ENCODE data around the gene CHRNA1. TPM values are rescaled to one million over a fixed set of nuclear protein-coding genes. Genes with fewer than 3 reads are reported as not detected.

The CHRNA1 gene
- total and polyA plus RNA-seq, 10 of the 15 experiments (the other 5 are each of a cell fraction or from before 2014, with no cell fraction given), result 0.05 to 0.14 TPM; not detected in 8

DNA sequence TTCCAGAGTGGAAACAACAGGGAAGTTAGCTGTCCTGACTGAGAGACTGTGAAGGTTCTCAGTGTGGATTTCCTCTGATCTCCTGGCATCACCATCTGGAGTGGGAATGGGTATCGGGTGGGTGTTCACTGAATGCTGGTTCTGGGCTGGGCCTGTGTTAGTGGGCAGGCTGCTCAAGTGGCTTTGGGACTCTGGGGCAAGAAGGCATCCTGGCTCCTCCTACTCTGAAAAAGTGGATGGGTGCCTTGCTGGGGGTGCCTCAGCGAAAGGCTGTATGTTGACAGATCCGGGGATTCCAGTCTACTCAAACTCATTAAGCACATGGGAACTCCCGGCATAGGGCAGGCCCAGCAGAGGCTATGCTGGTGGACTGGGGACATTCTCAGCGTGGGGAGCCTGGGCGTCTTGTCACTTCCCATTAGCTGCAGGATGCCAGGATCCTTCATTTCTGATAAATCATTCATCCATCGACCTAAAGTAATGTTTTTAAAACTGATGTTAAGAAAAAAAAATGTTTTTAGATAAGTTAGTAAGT lies 27.5 kb upstream of the CHRNA1 start:
- no TSS peak for BruUV-seq (replicated peaks)
- no peaks in the 10 kb centered on the region for H3K36me3 ChIP-seq (ENCODE audit: control insufficient read depth in 2 of 2, insufficient read depth in 2 of 2, low read length in 1 of 2)
- no peak for DNase-seq (ENCODE audit: low read depth, low spot score)
- H3K27me3 ChIP-seq (replicated peaks in 1 of 2; ENCODE audit: control insufficient read depth in 2 of 2, insufficient read depth in 2 of 2, low read length in 1 of 2), result no peaks in the 10 kb centered on the region
- H3K4me3 ChIP-seq, result no peak overlapping the region
- H3K79me2 ChIP-seq (ENCODE audit: control insufficient read depth, insufficient read depth, low read length), result no peaks in the 10 kb centered on the region
- ChIA-PET SMC1A (ENCODE audit: uncharacterized antibody, unreplicated experiment) (interaction anchor here (0.7 kb wide), 1 partner anchor 9 kb away, joined by 3 read pairs; no protein-coding TSS in a partner anchor), CTCF (interaction anchor here (1.4 kb wide), 1 partner anchor 21 kb away, joined by 3 read pairs; no protein-coding TSS in a partner anchor), POLR2A (no interaction called here), RAD21 (ENCODE audit: unreplicated experiment) (no interaction called here)
- H3K27ac ChIP-seq (ENCODE audit: control insufficient read depth, insufficient read depth), result no peak overlapping the region
- no peak for ATAC-seq
- no peaks in the 10 kb centered on the region for H3K9me3 ChIP-seq (replicated peaks; ENCODE audit: control insufficient read depth, insufficient read depth, low read length)
- TF ChIP-seq MXI1 (IDR thresholded peaks at IDR 0.05; ENCODE audit: low read depth, low read length) (no peak), LARP7 (IDR thresholded peaks at IDR 0.05) (no peak), MTA3 (IDR thresholded peaks at IDR 0.05; ENCODE audit: borderline replicate concordance, low read length) (no peak), HCFC1 (IDR thresholded peaks at IDR 0.05; ENCODE audit: low read length) (no peak), MYB (IDR thresholded peaks at IDR 0.05; ENCODE audit: borderline replicate concordance, low read depth, low read length) (no peak), MTA2 (IDR thresholded peaks at IDR 0.05; ENCODE audit: low read depth) (no peak), ZZZ3 (IDR thresholded peaks at IDR 0.05; ENCODE audit: control insufficient read depth, insufficient read length, low read depth) (no peak), IRF4 (IDR thresholded peaks at IDR 0.05; ENCODE audit: low read depth, low read length) (no peak), ASH2L (IDR thresholded peaks at IDR 0.05; ENCODE audit: borderline replicate concordance, low read depth) (no peak), ZNF384 (IDR thresholded peaks at IDR 0.05; ENCODE audit: borderline replicate concordance, low read depth, low read length) (no peak), KDM1A (IDR thresholded peaks at IDR 0.05; ENCODE audit: borderline replicate concordance) (no peak), ZSCAN29 (IDR thresholded peaks at IDR 0.05) (no peak), ZNF217 (IDR thresholded peaks at IDR 0.05) (no peak), EZH2 (IDR thresholded peaks at IDR 0.05; ENCODE audit: borderline replicate concordance, control insufficient read depth, low read depth, low read length) (no peak), NFXL1 (IDR thresholded peaks at IDR 0.05; ENCODE audit: borderline replicate concordance) (no peak), JUNB (IDR thresholded peaks at IDR 0.05) (no peak), SP1 (IDR thresholded peaks at IDR 0.05; ENCODE audit: low read depth, low read length) (no peak), TARDBP (IDR thresholded peaks at IDR 0.05; ENCODE audit: borderline replicate concordance) (no peak)
- TF ChIP-seq, protein P1, sequence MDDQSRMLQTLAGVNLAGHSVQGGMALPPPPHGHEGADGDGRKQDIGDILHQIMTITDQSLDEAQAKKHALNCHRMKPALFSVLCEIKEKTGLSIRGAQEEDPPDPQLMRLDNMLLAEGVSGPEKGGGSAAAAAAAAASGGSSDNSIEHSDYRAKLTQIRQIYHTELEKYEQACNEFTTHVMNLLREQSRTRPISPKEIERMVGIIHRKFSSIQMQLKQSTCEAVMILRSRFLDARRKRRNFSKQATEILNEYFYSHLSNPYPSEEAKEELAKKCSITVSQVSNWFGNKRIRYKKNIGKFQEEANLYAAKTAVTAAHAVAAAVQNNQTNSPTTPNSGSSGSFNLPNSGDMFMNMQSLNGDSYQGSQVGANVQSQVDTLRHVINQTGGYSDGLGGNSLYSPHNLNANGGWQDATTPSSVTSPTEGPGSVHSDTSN (IDR thresholded peaks at IDR 0.05; ENCODE audit: insufficient replicate concordance, low read depth, low read length), result no peak
- TF ChIP-seq, protein P2, sequence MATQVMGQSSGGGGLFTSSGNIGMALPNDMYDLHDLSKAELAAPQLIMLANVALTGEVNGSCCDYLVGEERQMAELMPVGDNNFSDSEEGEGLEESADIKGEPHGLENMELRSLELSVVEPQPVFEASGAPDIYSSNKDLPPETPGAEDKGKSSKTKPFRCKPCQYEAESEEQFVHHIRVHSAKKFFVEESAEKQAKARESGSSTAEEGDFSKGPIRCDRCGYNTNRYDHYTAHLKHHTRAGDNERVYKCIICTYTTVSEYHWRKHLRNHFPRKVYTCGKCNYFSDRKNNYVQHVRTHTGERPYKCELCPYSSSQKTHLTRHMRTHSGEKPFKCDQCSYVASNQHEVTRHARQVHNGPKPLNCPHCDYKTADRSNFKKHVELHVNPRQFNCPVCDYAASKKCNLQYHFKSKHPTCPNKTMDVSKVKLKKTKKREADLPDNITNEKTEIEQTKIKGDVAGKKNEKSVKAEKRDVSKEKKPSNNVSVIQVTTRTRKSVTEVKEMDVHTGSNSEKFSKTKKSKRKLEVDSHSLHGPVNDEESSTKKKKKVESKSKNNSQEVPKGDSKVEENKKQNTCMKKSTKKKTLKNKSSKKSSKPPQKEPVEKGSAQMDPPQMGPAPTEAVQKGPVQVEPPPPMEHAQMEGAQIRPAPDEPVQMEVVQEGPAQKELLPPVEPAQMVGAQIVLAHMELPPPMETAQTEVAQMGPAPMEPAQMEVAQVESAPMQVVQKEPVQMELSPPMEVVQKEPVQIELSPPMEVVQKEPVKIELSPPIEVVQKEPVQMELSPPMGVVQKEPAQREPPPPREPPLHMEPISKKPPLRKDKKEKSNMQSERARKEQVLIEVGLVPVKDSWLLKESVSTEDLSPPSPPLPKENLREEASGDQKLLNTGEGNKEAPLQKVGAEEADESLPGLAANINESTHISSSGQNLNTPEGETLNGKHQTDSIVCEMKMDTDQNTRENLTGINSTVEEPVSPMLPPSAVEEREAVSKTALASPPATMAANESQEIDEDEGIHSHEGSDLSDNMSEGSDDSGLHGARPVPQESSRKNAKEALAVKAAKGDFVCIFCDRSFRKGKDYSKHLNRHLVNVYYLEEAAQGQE (IDR thresholded peaks at IDR 0.05; ENCODE audit: low read depth, low read length), result no peak
- no peaks in the 10 kb centered on the region for H3K4me1 ChIP-seq (ENCODE audit: control insufficient read depth, insufficient read depth, low read length)
- no peaks in the 10 kb centered on the region for H4K20me1 ChIP-seq (ENCODE audit: control insufficient read depth, insufficient read depth)
- H3K4me2 ChIP-seq (ENCODE audit: control insufficient read depth, insufficient read depth), result no peak overlapping the region
- H2AFZ ChIP-seq (ENCODE audit: control insufficient read depth, low read depth, low read length), result no peak overlapping the region
- 46% methylated on average over 7 of the region's 7 CpGs for WGBS (ENCODE audit: insufficient coverage, insufficient replicate concordance, low lambda C conversion rate, missing lambda C conversion rate)
- intact Hi-C loops (cut with micrococcal nuclease; ENCODE audit: unreplicated experiment) (no loop called here), in situ Hi-C loops (cut with MboI) (no loop called here)
- FAIRE-seq, result no peak
- H3K9ac ChIP-seq (ENCODE audit: control insufficient read depth, insufficient read depth, low read length), result no peak overlapping the region
